ENCODE data around the gene B4GALT5.

- TF ChIP-seq REST (IDR thresholded peaks at IDR 0.05; ENCODE audit: insufficient replicate concordance, low read depth) (no peak), CTCF (IDR thresholded peaks at IDR 0.05; ENCODE audit: insufficient read depth, low read length) (peak; percentile 81), POLR2AphosphoS5 (IDR thresholded peaks at IDR 0.05; ENCODE audit: low read depth) (no peak), GABPA (IDR thresholded peaks at IDR 0.05; ENCODE audit: low read depth) (no peak), SPI1 (IDR thresholded peaks at IDR 0.05; ENCODE audit: borderline replicate concordance, low read depth) (no peak)
Observed at GRCh38 chr20:49608752-49609670, 104.7 kb downstream of the B4GALT5 start.
